Common myeloid progenitor, CD34-positive (primary cell): ENCODE results near the gene TFAP2A.

Experiments
- CTCF ChIA-PET: fragments of 350-600 bp; sonication (Branson Sonifier 250); formaldehyde crosslinking; loops from one replicate; lab custom pipeline; 2021; ENCODE audit warnings: antibody characterized with exemption; lab: Charles Lee
- POLR2A ChIA-PET: fragments of 350-600 bp; sonication (Branson Sonifier 250); formaldehyde crosslinking; loops from one replicate; lab custom pipeline; 2021; ENCODE audit warnings: antibody characterized with exemption; lab: Charles Lee
- DNase-seq, 3 donors: peaks; one replicate each; pipeline versions ENCODE4 v3.0.0 to v3.0.0-alpha.2; 2013
- H3K27ac ChIP-seq, 2 experiments: 1 replicate in 1 of 2; 2 replicates in 1 of 2; pipeline ENCODE4 v1.7.0; 2013; ENCODE audit warnings: inconsistent platforms in 2 of 2, low read length in 2 of 2, mild to moderate bottlenecking in 2 of 2, low read depth in 1 of 2, moderate library complexity in 1 of 2; ENCODE audit not compliant: severe bottlenecking in 2 of 2, insufficient read depth in 1 of 2, poor library complexity in 1 of 2
- H3K27me3 ChIP-seq, 5 experiments: replicated peaks in 2 of 5; 1 replicate in 3 of 5; 2 replicates in 2 of 5; pipeline versions ENCODE4 v1.6.1 to v1.7.0; 2013; ENCODE audit warnings: low read length in 4 of 5, mild to moderate bottlenecking in 2 of 5, moderate library complexity in 2 of 5, inconsistent platforms in 1 of 5; ENCODE audit not compliant: insufficient read depth in 5 of 5, control insufficient read depth in 4 of 5
- H3K36me3 ChIP-seq, 4 experiments: 1 replicate in 2 of 4; 2 replicates in 2 of 4; pipeline versions ENCODE4 v1.6.1 to v1.7.0; 2013; ENCODE audit warnings: low read length in 3 of 4, control low read depth in 1 of 4, mild to moderate bottlenecking in 1 of 4; ENCODE audit not compliant: control insufficient read depth in 4 of 4, insufficient read depth in 4 of 4
- H3K4me1 ChIP-seq, 4 experiments: 1 replicate in 3 of 4; 2 replicates in 1 of 4; pipeline versions ENCODE4 v1.6.1 to v1.7.1; 2013; ENCODE audit warnings: low read length in 3 of 4, mild to moderate bottlenecking in 3 of 4, control low read depth in 1 of 4, inconsistent platforms in 1 of 4, moderate library complexity in 1 of 4; ENCODE audit not compliant: control insufficient read depth in 4 of 4, insufficient read depth in 4 of 4; ENCODE audit errors: control extremely low read depth in 1 of 4
- H3K4me3 ChIP-seq, 7 experiments: 1 replicate in 4 of 7; 2 replicates in 3 of 7; pipeline versions ENCODE4 v1.5.1 to v1.7.0; 2013; ENCODE audit warnings: mild to moderate bottlenecking in 7 of 7, low read length in 6 of 7, moderate library complexity in 6 of 7, inconsistent platforms in 2 of 7, low read depth in 2 of 7, control low read depth in 1 of 7; ENCODE audit not compliant: insufficient read depth in 4 of 7, control insufficient read depth in 1 of 7; ENCODE audit errors: extremely low read depth in 1 of 7
- H3K9me3 ChIP-seq, 5 experiments: 1 replicate in 4 of 5; 2 replicates in 1 of 5; pipeline versions ENCODE4 v1.6.1 to v1.7.1; 2013; ENCODE audit warnings: low read length in 4 of 5, mild to moderate bottlenecking in 2 of 5, inconsistent platforms in 1 of 5, low read depth in 1 of 5, moderate library complexity in 1 of 5; ENCODE audit not compliant: control insufficient read depth in 4 of 5, insufficient read depth in 2 of 5; ENCODE audit errors: control extremely low read depth in 1 of 5
- WGBS: methylation state at CpG from one replicate; pipeline ENCODE4 v1.1.5; 2013; ENCODE audit not compliant: insufficient coverage; 5-methylcytosine and 5-hydroxymethylcytosine counted together

The TFAP2A gene

GRCh38 chr6:10359581-10359980, 55.3 kb downstream of the TFAP2A start:
- Histone ChIP-seq H3K27ac (no peak overlapping the region), H3K4me3 (no peak overlapping the region), H3K9me3 (peaks cover 0 to 4% (median under 1%) of the 10 kb centered on the region in 5 experiments), H3K4me1 (no peaks in the 10 kb centered on the region), H3K36me3 (no peaks in the 10 kb centered on the region), H3K27me3 (peaks cover 0 to 8% (median 0%) of the 10 kb centered on the region in 5 experiments)
- 92% methylated on average over 1 of the region's 1 CpG for WGBS
- DNase-seq = no peak
- ChIA-PET CTCF (no interaction called here), POLR2A (no interaction called here)

- ChIA-PET CTCF (no interaction called here), POLR2A (interaction anchor here (0.6 kb wide), 1 partner anchor 18 kb away, joined by 3 read pairs; no protein-coding TSS in a partner anchor)
- 85% methylated on average over 4 of the region's 6 CpGs for WGBS
- peaks cover 0 to 7% (median 0%) of the 10 kb centered on the region in 5 experiments for H3K27me3 ChIP-seq
- DNase-seq = no peak
- H3K9me3 ChIP-seq = peaks cover 0 to 3% (median 0%) of the 10 kb centered on the region in 5 experiments
- no peaks in the 10 kb centered on the region for H3K4me1 ChIP-seq
- no peak overlapping the region for H3K27ac ChIP-seq
- H3K36me3 ChIP-seq = no peaks in the 10 kb centered on the region
- no peak overlapping the region for H3K4me3 ChIP-seq
Observed at GRCh38 chr6:10355115-10355702, 59.7 kb downstream of the TFAP2A start.

DNA sequence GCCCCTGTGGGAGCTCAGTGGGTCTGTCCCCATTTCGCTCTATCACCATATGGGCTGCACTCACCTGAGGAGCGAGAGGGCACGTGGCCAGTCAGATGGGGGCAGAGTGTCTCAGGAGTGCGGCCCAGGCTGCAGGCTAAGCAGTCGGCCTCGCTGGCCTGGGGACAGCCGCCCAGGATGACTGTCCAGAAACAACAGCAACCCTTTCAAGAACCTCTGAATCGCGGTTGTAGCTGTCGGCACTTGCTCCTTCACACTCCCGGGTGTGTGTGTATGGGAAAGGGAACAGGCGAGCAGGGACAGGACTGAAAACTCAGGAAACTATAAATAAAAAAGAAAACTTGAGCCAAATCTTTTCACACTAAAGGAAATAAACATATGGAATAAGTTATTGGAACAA, 63.1 kb downstream of the TFAP2A start:
- no peak overlapping the region for H3K4me3 ChIP-seq
- H3K27me3 ChIP-seq = peaks cover 0 to 5% (median 2%) of the 10 kb centered on the region in 5 experiments
- 86% methylated on average over 6 of the region's 12 CpGs for WGBS
- no peak for DNase-seq
- no peak overlapping the region for H3K27ac ChIP-seq
- H3K36me3 ChIP-seq = no peaks in the 10 kb centered on the region
- no peaks in the 10 kb centered on the region for H3K4me1 ChIP-seq
- H3K9me3 ChIP-seq = peaks cover 0 to 3% (median 0%) of the 10 kb centered on the region in 5 experiments
- POLR2A ChIA-PET = no interaction called here
- CTCF ChIA-PET = no interaction called here

DNA sequence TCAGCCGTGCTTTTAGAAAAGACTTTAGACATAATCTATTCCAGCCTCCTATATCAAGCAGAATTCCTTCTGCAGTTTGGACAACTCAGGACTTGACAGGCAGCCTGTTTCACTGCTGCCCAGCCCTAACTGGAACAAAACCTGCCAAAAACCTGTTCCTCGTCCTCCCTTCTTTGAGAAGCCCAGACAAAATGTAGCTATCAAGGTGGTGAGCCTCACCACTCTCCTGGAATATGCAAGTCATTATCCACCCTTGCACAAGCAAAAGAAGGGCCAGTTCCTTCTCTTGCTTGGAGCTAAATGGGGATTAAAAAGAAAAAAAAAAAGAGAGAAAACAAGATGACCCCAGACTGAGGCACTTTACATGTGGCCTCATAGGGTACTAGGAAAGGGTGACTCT, 64.2 kb downstream of the TFAP2A start:
- DNase-seq = no peak
- Histone ChIP-seq H3K9me3 (peaks cover 0 to 3% (median 0%) of the 10 kb centered on the region in 5 experiments), H3K4me1 (no peaks in the 10 kb centered on the region), H3K36me3 (no peaks in the 10 kb centered on the region), H3K27me3 (peaks cover 0 to 5% (median 2%) of the 10 kb centered on the region in 5 experiments), H3K27ac (no peak overlapping the region), H3K4me3 (no peak overlapping the region)
- ChIA-PET POLR2A (no interaction called here), CTCF (no interaction called here)
- 67% methylated on average over 1 of the region's 2 CpGs for WGBS

- POLR2A ChIA-PET = no interaction called here
Observed at GRCh38 chr6:10347561-10348327, 67.1 kb downstream of the TFAP2A start.

More at GRCh38 chr6:10347561-10348327, 67.1 kb downstream of the TFAP2A start:
- WGBS = 90% methylated on average over 8 of the region's 11 CpGs
- Histone ChIP-seq H3K4me1 (no peaks in the 10 kb centered on the region), H3K4me3 (no peak overlapping the region), H3K27ac (no peak overlapping the region), H3K27me3 (peaks cover 0 to 2% (median 0%) of the 10 kb centered on the region in 5 experiments), H3K9me3 (peaks cover 0 to under 1% (median 0%) of the 10 kb centered on the region in 5 experiments), H3K36me3 (no peaks in the 10 kb centered on the region)
- DNase-seq = no peak
- CTCF ChIA-PET = no interaction called here
